Effector memory CD8-positive, alpha-beta T cell (primary cell): ENCODE measurements around the gene HUS1.
"Not testable (repeated sequence)": the region's sequence is repeated elsewhere in the genome, so short reads cannot be mapped to it uniquely, and the experiment has no call there.

ENCODE experiments used
- ATAC-seq: fragments of 150-1000 bp; cut with Tn5 transposase; replicated peaks from 2 replicates; pipeline ENCODE4 v1.10.0; 2021; ENCODE audit warnings: mild to moderate bottlenecking, moderate library complexity
- DNase-seq, 3 experiments: peaks; one replicate each; pipeline ENCODE4 v3.0.0; 2021
- H3K27ac Mint-ChIP-seq, 2 donors: one replicate each; pipeline ENCODE4 v1.8.0; 2022; ENCODE audit warnings: mild to moderate bottlenecking in 2 of 2, mixed read lengths in 2 of 2, moderate library complexity in 2 of 2
- H3K27me3 Mint-ChIP-seq, 2 donors: one replicate each; pipeline ENCODE4 v1.8.0; 2022; ENCODE audit warnings: mixed read lengths in 2 of 2
- H3K36me3 Mint-ChIP-seq: one replicate; pipeline ENCODE4 v1.8.0; 2022; ENCODE audit warnings: mild to moderate bottlenecking, moderate library complexity, mixed read lengths; ENCODE audit not compliant: insufficient read depth
- H3K4me1 Mint-ChIP-seq, 2 donors: one replicate each; pipeline ENCODE4 v1.8.0; 2022; ENCODE audit warnings: low read depth in 2 of 2, mixed read lengths in 2 of 2
- H3K4me3 Mint-ChIP-seq, 2 donors: one replicate each; pipeline ENCODE4 v1.8.0; 2022; ENCODE audit warnings: mild to moderate bottlenecking in 2 of 2, mixed read lengths in 2 of 2, moderate library complexity in 2 of 2
- H3K9me3 Mint-ChIP-seq, 2 donors: one replicate each; pipeline ENCODE4 v1.8.0; 2022; ENCODE audit warnings: mixed read lengths in 2 of 2

HUS1 gene

GRCh38 chr7:47992446-47992845 lies 13.0 kb upstream of the HUS1 start:
- Mint-ChIP-seq H3K27ac (peak overlapping the region; percentile 91 to 96), H3K4me3 (peak overlapping the region; percentile 82 to 88), H3K27me3 (no peaks in the 10 kb centered on the region), H3K36me3 (peaks cover 4% of the 10 kb centered on the region), H3K9me3 (peaks cover 4 to 10% of the 10 kb centered on the region in 2 donors), H3K4me1 (peaks cover 14 to 15% of the 10 kb centered on the region in 2 donors)
- ATAC-seq (no peak), DNase-seq (no peak)

- Mint-ChIP-seq H3K27ac (peak overlapping the region; percentile 91 to 96), H3K4me3 (peak overlapping the region; percentile 82 to 88), H3K4me1 (peaks cover 14 to 15% of the 10 kb centered on the region in 2 donors), H3K9me3 (peaks cover 4 to 10% of the 10 kb centered on the region in 2 donors), H3K27me3 (no peaks in the 10 kb centered on the region), H3K36me3 (peaks cover 4% of the 10 kb centered on the region)
- peak; percentile 76 to 81 (median 79) for DNase-seq
- ATAC-seq = peak; percentile 97
Measured at GRCh38 chr7:47991741-47992311, 12.4 kb upstream of the HUS1 start.

GRCh38 chr7:47991270-47991669 lies 11.9 kb upstream of the HUS1 start:
- H3K27ac Mint-ChIP-seq = peak overlapping the region; percentile 91 to 96
- peak overlapping the region; percentile 82 to 88 for H3K4me3 Mint-ChIP-seq
- peaks cover 14 to 15% of the 10 kb centered on the region in 2 donors for H3K4me1 Mint-ChIP-seq
- H3K9me3 Mint-ChIP-seq = peaks cover 4 to 10% of the 10 kb centered on the region in 2 donors
- DNase-seq = no peak
- H3K27me3 Mint-ChIP-seq = no peaks in the 10 kb centered on the region
- H3K36me3 Mint-ChIP-seq = peaks cover 4% of the 10 kb centered on the region
- ATAC-seq = no peak

- no peak overlapping the region for H3K4me3 Mint-ChIP-seq
- no peaks in the 10 kb centered on the region for H3K27me3 Mint-ChIP-seq
- peaks cover 14 to 15% of the 10 kb centered on the region in 2 donors for H3K4me1 Mint-ChIP-seq
- ATAC-seq = no peak
- H3K9me3 Mint-ChIP-seq = peaks cover 4 to 10% of the 10 kb centered on the region in 2 donors
- no peak overlapping the region for H3K27ac Mint-ChIP-seq
- H3K36me3 Mint-ChIP-seq = peaks cover 4% of the 10 kb centered on the region
- DNase-seq = no peak
Measured at GRCh38 chr7:47990592-47990991, 11.2 kb upstream of the HUS1 start.

GRCh38 chr7:47989607-47990400 lies 10.4 kb upstream of the HUS1 start:
- H3K4me3 Mint-ChIP-seq, H3K27me3 Mint-ChIP-seq, H3K9me3 Mint-ChIP-seq, H3K27ac Mint-ChIP-seq, ATAC-seq, H3K36me3 Mint-ChIP-seq, DNase-seq: not testable (repeated sequence)
- peaks cover 14 to 15% of the 10 kb centered on the region in 2 donors for H3K4me1 Mint-ChIP-seq

GRCh38 chr7:47988496-47989386 lies 9.3 kb upstream of the HUS1 start:
- Mint-ChIP-seq H3K9me3 (no peaks in the 10 kb centered on the region), H3K4me3 (no peak overlapping the region), H3K27ac (no peak overlapping the region), H3K36me3 (peaks cover 4% of the 10 kb centered on the region), H3K4me1 (peaks cover 14 to 15% of the 10 kb centered on the region in 2 donors), H3K27me3 (no peaks in the 10 kb centered on the region)
- ATAC-seq = no peak
- DNase-seq = no peak

GRCh38 chr7:47982610-47983009 lies 3.2 kb upstream of the HUS1 start:
- DNase-seq (no peak), ATAC-seq (no peak)
- Mint-ChIP-seq H3K4me3 (no peak overlapping the region), H3K4me1 (peaks cover 14 to 15% of the 10 kb centered on the region in 2 donors), H3K36me3 (peaks cover 12% of the 10 kb centered on the region), H3K9me3 (no peaks in the 10 kb centered on the region), H3K27me3 (no peaks in the 10 kb centered on the region), H3K27ac (no peak overlapping the region)

- H3K4me1 Mint-ChIP-seq = peaks cover 18 to 20% of the 10 kb centered on the region in 2 donors
- DNase-seq, ATAC-seq, H3K9me3 Mint-ChIP-seq, H3K4me3 Mint-ChIP-seq, H3K27me3 Mint-ChIP-seq, H3K27ac Mint-ChIP-seq: not testable (repeated sequence)
- H3K36me3 Mint-ChIP-seq = peaks cover 31% of the 10 kb centered on the region
Measured at GRCh38 chr7:47980648-47981047, 1.2 kb upstream of the HUS1 start.

GRCh38 chr7:47979832-47980181 lies 392 bp upstream of the HUS1 start:
- DNase-seq = no peak
- Mint-ChIP-seq H3K27me3 (no peaks in the 10 kb centered on the region), H3K27ac (peak overlapping the region; percentile 98 to 99), H3K36me3 (peaks cover 40% of the 10 kb centered on the region), H3K4me3 (peak overlapping the region; percentile 86 to 95), H3K9me3 (no peaks in the 10 kb centered on the region), H3K4me1 (peaks cover 18 to 20% of the 10 kb centered on the region in 2 donors)
- ATAC-seq = no peak

GRCh38 chr7:47978790-47979144 lies 648 bp downstream of the HUS1 start:
- Mint-ChIP-seq H3K4me3 (peak overlapping the region; percentile 86 to 95), H3K27me3 (no peaks in the 10 kb centered on the region), H3K4me1 (peaks cover 23 to 27% of the 10 kb centered on the region in 2 donors), H3K27ac (peak overlapping the region; percentile 98 to 99), H3K36me3 (peaks cover 50% of the 10 kb centered on the region), H3K9me3 (no peaks in the 10 kb centered on the region)
- DNase-seq (no peak), ATAC-seq (no peak)

- Mint-ChIP-seq H3K27ac (peak overlapping the region in 1 of 2 donors; percentile 44), H3K4me1 (peaks cover 32 to 42% of the 10 kb centered on the region in 2 donors), H3K9me3 (no peaks in the 10 kb centered on the region), H3K4me3 (no peak overlapping the region), H3K36me3 (peaks cover 76% of the 10 kb centered on the region), H3K27me3 (no peaks in the 10 kb centered on the region)
- ATAC-seq = no peak
- no peak for DNase-seq
Measured at GRCh38 chr7:47973739-47974138, 5.7 kb downstream of the HUS1 start.

GRCh38 chr7:47970761-47971160 lies 8.7 kb downstream of the HUS1 start:
- H3K27me3 Mint-ChIP-seq = no peaks in the 10 kb centered on the region
- DNase-seq (no peak), ATAC-seq (no peak)
- H3K36me3 Mint-ChIP-seq = peaks cover 73% of the 10 kb centered on the region
- no peak overlapping the region for H3K27ac Mint-ChIP-seq
- H3K4me1 Mint-ChIP-seq = peaks cover 28 to 39% of the 10 kb centered on the region in 2 donors
- no peak overlapping the region for H3K4me3 Mint-ChIP-seq
- no peaks in the 10 kb centered on the region for H3K9me3 Mint-ChIP-seq
